Ecto neural progenitor cell (in vitro differentiated cells): ENCODE data around the gene PDGFB.

Source experiments
- DNase-seq: peaks from one replicate; pipeline ENCODE4 v3.0.0-alpha.2; 2018; ENCODE audit warnings: low spot score

PDGFB gene

DNA sequence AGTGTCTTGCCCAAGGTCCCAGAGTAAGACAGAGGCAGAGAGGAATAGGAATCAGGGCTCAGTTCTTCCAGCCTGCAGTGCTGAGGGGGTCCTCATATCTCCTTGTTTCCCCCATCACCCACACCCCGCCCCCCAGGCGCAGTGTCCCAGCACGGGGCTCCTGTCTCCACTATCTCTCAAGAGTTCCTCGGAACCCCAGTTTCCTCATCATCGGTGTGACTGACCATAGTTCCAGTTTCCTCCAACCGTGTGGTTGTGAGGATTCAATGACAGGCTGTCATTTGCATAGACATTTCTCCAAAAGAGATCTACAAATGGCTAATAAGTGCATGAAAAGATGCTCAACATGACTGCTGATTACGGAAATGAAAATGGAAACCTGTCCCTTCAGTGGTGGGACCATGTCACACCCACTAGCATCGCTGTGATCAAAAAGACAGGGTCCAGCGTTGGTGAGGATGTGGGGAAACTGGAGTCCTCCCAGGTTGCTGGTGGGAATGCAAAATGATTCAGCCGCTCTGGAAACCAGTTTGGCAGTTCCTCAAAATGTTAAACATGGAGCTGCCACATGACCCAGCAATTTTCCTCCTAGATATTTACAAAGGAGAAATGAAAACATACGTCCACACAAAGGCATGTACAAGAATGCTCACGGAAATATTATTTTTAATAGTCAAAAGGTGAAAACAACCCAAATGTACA is 31.8 kb upstream of the PDGFB start:
- no peak for DNase-seq

DNA sequence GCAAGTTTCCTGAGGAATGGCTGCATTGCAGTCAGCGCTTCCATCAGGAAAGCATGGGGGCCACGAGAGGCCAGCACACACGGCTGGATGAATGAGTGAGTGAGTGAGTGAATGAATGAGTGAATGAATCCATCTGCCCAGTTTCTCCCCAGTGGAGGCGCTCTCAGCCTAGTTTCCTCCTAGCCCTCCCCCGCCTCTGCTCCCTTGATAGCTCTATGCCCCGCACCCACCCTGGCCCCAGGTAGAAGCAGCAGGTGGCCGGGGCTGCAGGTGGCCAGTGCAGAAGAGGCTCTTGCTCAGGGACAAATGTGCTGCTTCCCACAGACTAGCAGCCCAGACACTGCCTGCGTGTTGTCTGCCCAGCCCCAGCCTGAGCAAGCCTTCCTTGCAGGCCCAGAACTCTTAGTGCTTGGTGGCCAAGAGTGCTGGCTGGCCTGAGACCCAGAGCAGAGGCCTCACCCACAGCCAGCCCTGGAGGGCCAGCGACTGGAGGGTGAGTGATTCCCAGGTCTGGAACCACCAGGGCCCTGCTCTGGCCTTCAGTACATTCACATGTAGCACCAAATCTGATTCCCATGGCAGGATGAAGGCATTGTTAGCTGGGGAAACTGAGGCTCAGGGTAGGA is 31.1 kb upstream of the PDGFB start:
- no peak for DNase-seq

GRCh38 chr22:39273950-39274887 is 29.4 kb upstream of the PDGFB start:
- no peak for DNase-seq

DNA sequence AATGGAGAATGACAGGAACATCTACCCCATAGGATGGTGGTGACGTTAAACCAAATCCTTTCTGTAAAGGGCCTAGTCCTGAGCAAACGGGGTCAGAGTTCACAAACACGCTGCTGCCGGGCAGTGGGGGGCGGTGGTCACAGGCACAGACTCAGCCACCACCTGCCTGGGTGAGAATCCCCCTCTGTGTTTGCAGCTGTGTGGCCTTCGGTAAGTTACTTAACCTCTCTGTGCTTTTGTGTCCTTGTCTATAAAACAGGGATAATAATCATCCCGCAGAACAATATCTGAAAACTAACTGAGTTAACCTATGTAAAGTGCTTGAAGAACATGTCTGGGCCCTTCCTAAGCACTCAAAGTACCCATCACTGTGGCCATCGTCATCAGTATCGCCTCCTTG is 26.0 kb upstream of the PDGFB start:
- DNase-seq = no peak

DNA sequence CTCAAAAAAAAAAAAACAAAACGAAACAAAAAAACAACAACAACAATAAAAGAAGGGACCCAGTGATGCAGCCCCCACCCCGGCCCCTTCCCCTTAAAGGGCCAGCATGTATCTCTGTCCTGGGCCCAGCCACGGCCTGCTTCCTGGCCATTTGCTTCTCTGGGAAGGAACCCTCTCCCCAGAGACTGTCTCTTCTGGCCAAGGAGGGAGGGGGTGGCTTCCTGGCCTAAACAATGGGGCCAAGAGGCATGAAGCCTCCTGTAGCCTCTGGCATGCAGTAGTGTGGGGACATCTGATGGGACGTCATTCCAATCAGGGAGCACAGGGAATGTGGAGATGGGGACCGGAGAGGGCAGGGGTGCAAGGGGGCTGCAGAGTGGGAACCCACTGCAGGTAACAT is 25.5 kb upstream of the PDGFB start:
- DNase-seq = no peak

GRCh38 chr22:39269095-39269790 is 24.5 kb upstream of the PDGFB start:
- no peak for DNase-seq

- DNase-seq = no peak
Measured at GRCh38 chr22:39268645-39269044, 23.9 kb upstream of the PDGFB start.

- DNase-seq = no peak
Measured at GRCh38 chr22:39267974-39268373, 23.2 kb upstream of the PDGFB start.

DNA sequence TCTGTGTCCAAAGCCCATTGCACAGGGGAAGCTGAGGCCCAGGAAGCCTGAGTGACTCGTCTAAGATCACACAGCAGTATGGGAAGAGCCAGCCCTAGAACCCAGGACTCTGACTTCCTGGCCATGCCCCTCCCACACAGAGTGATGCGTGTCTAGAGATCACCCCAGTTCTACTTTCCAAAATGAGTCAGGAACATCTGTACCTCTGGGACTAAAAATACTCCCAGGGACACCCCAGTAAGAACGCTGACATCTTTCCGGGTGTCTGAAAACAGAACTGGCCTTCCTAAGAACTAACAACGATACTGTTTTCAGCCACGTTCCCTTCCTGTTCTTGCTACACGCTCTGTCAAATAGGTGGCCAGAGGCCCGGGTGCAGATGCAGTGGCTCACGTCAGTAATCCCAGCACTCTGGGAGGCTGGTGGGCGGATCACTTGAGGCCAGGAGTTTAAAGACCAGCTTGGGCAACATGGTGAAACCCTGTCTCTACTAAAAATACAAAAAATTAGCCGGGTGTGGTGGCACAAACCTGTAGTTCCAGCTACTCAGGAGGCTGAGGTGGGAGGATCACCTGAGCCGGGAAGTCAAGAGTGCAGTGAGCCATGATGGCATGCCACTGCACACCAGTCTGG is 21.7 kb upstream of the PDGFB start:
- DNase-seq = no peak

DNA sequence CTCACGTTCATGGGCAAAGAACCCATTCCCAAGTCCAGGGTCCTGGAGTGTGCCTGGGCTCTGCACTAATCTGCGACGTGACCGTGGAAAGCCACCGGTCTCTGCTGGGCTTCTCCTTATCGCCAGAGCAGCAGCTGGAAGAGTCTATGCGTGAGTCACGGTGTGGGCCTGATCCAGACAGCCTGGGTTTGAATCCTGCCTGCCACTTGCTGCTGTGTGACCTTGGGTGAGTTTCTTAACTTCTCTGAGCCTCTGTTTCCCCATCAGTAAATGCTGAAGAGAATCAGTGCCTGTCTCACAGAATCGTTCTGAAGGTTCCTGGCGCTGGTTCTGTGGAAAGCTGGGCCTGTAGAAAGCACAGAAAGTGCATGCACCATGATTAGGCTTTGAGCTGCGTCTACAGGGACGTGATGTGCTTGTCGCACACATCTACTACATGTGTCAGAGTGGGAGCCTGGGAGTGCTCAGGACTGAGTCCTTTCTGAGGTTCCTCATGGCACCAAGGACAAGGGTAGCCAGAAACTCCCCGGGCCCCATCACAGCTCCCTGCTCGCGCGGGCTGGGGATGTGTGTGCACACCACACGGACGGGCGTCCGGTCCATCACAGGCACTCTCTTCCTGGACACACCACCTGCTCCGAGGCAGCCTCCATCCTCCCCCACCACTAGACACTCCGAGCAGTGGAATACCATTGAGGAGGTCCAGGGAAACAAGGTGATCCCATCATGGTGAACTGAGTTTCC is 20.5 kb upstream of the PDGFB start:
- DNase-seq = no peak

DNA sequence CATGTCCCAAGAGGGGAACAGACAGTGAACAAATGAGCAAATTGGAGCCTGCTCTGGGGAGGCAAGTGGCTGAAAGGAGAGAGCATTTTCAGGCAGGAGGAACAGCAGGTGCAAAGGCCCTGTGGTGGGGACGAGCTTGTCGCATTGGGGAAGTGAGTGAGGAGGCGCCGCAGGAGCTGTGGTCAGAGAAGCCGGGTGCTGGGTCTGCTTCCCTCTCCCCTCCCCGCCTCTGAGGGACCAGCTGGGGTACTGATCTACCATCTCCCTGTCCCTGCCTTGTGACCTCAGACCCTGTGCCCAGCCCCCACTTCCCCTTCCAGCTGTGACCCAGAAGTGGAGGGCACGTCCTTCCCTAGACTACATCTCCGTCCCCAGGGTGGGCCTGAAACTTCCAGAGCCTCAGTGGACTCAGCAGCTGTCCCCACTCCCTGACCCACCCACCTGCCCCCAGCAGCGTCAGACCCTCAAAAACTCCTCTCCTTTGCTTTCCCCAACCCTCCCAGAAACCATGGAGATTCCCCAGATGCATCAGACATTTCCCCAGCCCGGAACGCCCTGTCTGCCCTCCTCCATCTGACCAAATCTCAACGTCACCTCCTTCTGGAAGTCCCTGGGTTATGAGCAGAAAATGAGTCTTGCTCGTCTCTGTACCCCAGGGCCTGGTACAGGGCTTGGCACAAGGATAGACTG is 19.7 kb upstream of the PDGFB start:
- no peak for DNase-seq

DNA sequence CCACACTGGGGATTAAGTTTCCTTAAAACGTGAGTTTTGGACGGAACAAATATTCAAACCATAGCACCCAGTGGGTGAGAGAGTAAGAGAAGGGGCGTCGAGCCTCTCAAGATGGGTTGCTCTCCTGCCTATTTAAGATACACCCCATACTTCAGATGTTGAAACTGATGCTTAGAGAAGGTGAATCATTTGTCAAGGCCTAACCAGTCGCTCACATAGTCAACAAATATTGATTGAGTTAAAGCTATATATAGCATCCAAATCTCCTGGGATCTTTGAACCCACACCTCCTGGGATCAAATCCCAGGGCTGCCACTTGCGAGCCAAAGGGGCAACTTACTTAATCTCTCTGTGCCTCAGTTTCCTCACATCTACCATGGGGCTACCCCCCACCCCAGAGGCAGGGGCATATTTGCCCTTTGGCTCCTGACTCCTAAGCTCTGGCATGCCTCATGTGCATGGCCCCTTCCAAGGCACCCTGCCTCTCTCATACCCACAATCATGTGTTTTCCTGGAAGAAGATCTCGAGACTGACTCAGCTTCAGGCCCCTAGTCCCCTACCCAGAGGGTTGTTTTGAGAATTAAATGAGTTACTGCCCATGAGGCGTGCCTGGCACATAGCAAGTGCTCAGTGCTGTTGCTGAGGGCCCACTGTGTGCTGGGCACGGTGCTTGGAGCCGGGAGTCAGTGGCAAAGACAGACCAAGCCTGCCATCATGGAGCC is 19.0 kb upstream of the PDGFB start:
- no peak for DNase-seq

DNA sequence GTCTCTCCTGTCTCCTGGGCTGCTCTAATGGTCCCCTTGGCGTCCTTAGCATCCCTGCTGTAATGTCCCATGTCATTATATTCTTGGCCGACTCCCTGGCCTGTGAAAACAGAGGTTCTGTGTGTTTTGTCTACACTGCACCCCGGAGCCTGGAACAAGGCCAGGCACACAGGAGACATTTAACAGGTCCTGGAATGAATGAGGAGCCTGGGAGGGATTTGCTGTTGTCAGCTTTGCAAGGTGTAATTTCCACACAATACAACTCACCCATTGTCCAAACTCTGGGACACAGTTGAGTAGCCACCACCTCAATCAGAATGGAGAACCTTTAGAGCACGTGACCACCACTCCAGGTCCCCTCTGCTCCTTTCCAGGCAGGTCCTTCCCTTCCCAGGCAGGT is 14.9 kb upstream of the PDGFB start:
- DNase-seq = no peak

GRCh38 chr22:39257901-39258475 is 13.2 kb upstream of the PDGFB start:
- DNase-seq = no peak

DNA sequence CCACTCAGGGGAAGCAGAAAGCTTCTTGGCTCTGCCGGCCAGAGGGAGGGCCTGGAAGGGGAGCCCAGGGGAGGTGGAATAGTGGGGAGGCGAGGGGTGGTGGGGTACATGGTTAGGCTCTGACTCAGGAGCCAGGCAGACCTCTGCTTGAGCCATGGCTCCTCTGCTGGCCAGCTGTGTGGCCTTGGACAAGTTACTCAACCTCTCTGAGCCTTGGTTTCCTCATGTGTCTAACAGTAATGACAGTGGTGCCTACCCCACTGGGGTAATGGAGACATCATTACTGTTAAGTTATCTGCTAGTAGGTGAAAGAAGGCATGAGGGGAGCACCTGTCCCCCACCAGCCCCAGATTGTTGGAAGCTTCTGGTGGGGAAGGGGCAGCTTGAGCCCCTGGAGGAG is 12.2 kb upstream of the PDGFB start:
- no peak for DNase-seq

DNA sequence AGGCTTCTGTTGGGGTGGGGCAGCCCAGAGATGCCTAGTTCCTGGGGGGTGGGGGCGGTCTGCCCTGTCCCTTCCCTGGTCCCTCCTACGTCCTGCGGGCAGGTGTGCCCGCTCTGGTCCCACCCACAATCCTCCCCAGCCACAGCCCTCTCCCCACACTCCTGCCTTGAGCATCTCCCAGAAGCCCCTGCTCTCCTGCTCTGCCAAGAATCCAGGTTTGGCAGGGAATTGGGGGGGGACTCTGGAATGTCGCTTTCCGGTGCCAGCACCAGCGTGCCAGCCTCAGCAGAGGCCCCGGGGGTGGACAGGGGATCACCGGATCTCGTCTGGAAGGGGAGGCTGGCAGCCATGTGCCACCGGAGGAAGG is 11.4 kb upstream of the PDGFB start:
- DNase-seq = no peak

GRCh38 chr22:39255449-39256185 is 10.8 kb upstream of the PDGFB start:
- no peak for DNase-seq

DNA sequence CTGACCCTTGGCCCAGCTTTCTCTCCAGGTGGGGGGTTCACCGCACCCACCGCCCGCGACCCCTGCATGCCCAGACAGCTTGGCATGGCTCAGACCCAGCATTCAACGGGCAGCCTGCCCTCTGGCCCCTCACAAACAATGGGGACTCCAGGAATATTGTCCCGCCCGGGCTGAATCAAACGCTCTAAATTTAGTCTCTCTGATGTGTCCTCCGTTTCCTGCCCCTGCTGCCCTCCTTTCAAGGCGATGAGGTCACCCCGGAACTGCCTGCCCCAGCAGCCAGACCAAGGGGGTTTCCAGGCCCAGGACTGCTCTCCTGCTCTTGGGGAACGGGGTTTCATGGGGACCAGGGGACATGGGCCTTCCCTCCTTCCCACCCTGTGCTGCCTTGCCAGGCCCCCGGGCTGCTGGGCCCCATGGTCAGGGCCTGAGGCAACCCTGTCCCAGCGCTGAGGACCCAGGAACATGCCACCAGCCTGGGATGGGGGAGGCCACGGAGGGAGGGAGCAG is 10.1 kb upstream of the PDGFB start:
- no peak for DNase-seq

- no peak for DNase-seq
Measured at GRCh38 chr22:39254122-39254521, 9.3 kb upstream of the PDGFB start.
